Panc1 (cell line): Measurements from ENCODE around the gene VWF. TPM values are rescaled to one million over a fixed set of nuclear protein-coding genes. Genes with fewer than 3 reads are reported as not detected.

Source experiments
- ATAC-seq: fragments of 200-7000 bp; cut with Tn5 transposase; 2 replicates; pipeline ENCODE4 v1.9.1; 2020; ENCODE audit warnings: mild to moderate bottlenecking, moderate library complexity
- BruUV-seq: library from RNA; stranded (reverse); fragments of 400-500 nt; replicated peaks from 2 replicates; lab custom pipeline; 2021; lab: Mats Ljungman, UMichigan
- CTCF ChIA-PET: fragments of 300-600 bp; sonication (Branson Sonifier 250); formaldehyde crosslinking; loops from one replicate; lab custom pipeline; 2022; ENCODE audit warnings: antibody characterized with exemption; lab: Charles Lee
- POLR2A ChIA-PET: fragments of 300-600 bp; sonication (Branson Sonifier 250); formaldehyde crosslinking; loops from one replicate; lab custom pipeline; 2022; ENCODE audit warnings: antibody characterized with exemption; lab: Charles Lee
- DNase-seq: peaks from one replicate; pipeline ENCODE4 v3.0.0-alpha.2; 2010; ENCODE audit warnings: low read depth, low spot score
- H3K27ac ChIP-seq: 2 replicates; pipeline ENCODE4 v1.5.1; 2011; ENCODE audit warnings: mild to moderate bottlenecking, low read length, inconsistent platforms
- H3K27me3 ChIP-seq: fragments of 200-500 bp; sonication (Bioruptor generic); 2 replicates; pipeline ENCODE4 v1.6.0; 2014; ENCODE audit warnings: low read length, inconsistent platforms; ENCODE audit not compliant: control insufficient read depth, insufficient read depth
- H3K36me3 ChIP-seq: fragments of 200-500 bp; sonication (Bioruptor generic); 2 replicates; pipeline ENCODE4 v1.5.1; 2014; ENCODE audit warnings: inconsistent platforms, mild to moderate bottlenecking, low read length, moderate library complexity; ENCODE audit not compliant: control insufficient read depth, insufficient read depth
- H3K4me1 ChIP-seq: 2 replicates; pipeline ENCODE4 v1.5.1; 2011; ENCODE audit warnings: inconsistent platforms, mild to moderate bottlenecking, low read length, moderate library complexity; ENCODE audit not compliant: control insufficient read depth, insufficient read depth
- H3K4me3 ChIP-seq, 2 experiments: 2 replicates each; pipeline ENCODE4 v1.5.1; 2011 to 2012; ENCODE audit warnings: low read depth in 2 of 2, low read length in 2 of 2, mild to moderate bottlenecking in 2 of 2, inconsistent platforms in 1 of 2, moderate library complexity in 1 of 2
- H3K9me3 ChIP-seq: fragments of 200-500 bp; sonication (Bioruptor generic); 2 replicates; pipeline ENCODE4 v1.5.1; 2014; ENCODE audit warnings: low read depth, mild to moderate bottlenecking, inconsistent platforms, low read length, moderate library complexity; ENCODE audit not compliant: control insufficient read depth, insufficient read depth
- POLR2AphosphoS5 ChIP-seq: IDR thresholded peaks from 2 replicates; pipeline ENCODE4 v1.6.1; 2012; ENCODE audit warnings: mild to moderate bottlenecking, low read depth, low read length, moderate library complexity
- SIN3A ChIP-seq: IDR thresholded peaks from 2 replicates; pipeline ENCODE4 v1.6.1; 2012; ENCODE audit warnings: low read depth, mild to moderate bottlenecking, low read length, moderate library complexity, borderline replicate concordance; ENCODE audit not compliant: insufficient read depth
- TCF7L2 ChIP-seq: IDR thresholded peaks from 2 replicates; pipeline ENCODE4 v1.6.1; 2011; ENCODE audit warnings: mild to moderate bottlenecking, low read depth, low read length, inconsistent platforms
- in situ Hi-C: cut with HindIII; loops from 2 replicates; pipeline ENCODE4 v1.10.0; 2016; ENCODE audit warnings: low sequenced_read_pairs, low pct_unique_long_range_greater_than_20kb
- intact Hi-C: fragments of 100-400 bp; cut with micrococcal nuclease; formaldehyde crosslinking; loops from one replicate; pipeline ENCODE4 v1.10.0; 2022; ENCODE audit not compliant: unreplicated experiment
- total RNA-seq: library from RNA; stranded (reverse); gene quantifications from one replicate; pipeline ENCODE4 v1.2.1, GENCODE V29; 2021; ENCODE audit not compliant: unreplicated experiment
- TF ChIP-seq, protein P1 (sequence below), 2 experiments: IDR thresholded peaks; 2 replicates each; pipeline ENCODE4 v1.6.1; 2011 to 2012; ENCODE audit warnings: low read depth in 2 of 2, control low read depth in 1 of 2, low read length in 1 of 2, mild to moderate bottlenecking in 1 of 2, moderate library complexity in 1 of 2; ENCODE audit not compliant: insufficient read depth in 1 of 2
- TF ChIP-seq, protein P2 (sequence below): fragments of 450-650 bp; IDR thresholded peaks from 2 replicates; pipeline ENCODE4 v1.5.1; 2017; ENCODE audit warnings: mild to moderate bottlenecking

Gene VWF
- total RNA-seq, 1 experiment from 2014 or later, result 0.31 TPM

DNA sequence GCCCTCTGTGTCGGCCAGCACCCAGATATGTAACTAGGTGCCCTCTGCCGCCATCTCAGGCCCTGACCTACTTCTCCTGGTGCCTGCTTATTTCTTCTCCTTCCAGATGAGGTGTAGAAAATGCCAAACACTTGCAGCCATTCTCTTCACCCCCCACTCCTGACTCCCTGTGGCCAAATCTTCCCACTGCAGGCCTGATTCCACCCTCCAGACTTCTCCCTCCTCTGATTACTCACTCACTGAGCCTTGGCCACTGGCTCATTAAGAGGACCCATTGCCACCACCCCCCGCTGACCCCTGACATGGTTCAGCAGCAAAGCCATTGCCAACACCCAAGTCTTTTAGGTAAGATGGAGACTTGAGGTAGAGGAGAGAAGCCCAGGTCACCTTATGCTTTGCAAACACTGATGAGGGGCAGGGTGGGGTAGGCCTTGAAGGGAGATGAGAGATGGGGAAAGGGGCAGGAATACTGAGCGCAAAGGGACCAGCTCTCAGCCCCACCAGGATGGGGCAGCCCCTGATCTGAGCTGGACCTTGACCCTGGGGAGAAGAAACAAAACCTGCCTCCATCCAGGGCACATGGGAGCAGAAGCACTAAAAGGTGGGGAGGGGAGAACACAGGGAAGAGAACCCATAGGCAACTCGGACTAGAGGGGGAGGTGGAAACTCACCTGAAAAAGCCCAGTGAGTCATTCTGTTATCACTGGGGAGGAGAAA, 154.3 kb downstream of the VWF start:
- no peak overlapping the region for H3K4me3 ChIP-seq
- TF ChIP-seq SIN3A (no peak), POLR2AphosphoS5 (no peak), TCF7L2 (no peak)
- TF ChIP-seq, protein P1, sequence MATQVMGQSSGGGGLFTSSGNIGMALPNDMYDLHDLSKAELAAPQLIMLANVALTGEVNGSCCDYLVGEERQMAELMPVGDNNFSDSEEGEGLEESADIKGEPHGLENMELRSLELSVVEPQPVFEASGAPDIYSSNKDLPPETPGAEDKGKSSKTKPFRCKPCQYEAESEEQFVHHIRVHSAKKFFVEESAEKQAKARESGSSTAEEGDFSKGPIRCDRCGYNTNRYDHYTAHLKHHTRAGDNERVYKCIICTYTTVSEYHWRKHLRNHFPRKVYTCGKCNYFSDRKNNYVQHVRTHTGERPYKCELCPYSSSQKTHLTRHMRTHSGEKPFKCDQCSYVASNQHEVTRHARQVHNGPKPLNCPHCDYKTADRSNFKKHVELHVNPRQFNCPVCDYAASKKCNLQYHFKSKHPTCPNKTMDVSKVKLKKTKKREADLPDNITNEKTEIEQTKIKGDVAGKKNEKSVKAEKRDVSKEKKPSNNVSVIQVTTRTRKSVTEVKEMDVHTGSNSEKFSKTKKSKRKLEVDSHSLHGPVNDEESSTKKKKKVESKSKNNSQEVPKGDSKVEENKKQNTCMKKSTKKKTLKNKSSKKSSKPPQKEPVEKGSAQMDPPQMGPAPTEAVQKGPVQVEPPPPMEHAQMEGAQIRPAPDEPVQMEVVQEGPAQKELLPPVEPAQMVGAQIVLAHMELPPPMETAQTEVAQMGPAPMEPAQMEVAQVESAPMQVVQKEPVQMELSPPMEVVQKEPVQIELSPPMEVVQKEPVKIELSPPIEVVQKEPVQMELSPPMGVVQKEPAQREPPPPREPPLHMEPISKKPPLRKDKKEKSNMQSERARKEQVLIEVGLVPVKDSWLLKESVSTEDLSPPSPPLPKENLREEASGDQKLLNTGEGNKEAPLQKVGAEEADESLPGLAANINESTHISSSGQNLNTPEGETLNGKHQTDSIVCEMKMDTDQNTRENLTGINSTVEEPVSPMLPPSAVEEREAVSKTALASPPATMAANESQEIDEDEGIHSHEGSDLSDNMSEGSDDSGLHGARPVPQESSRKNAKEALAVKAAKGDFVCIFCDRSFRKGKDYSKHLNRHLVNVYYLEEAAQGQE (IDR thresholded peaks at IDR 0.05; ENCODE audit: insufficient read depth in 1 of 2, low read depth in 2 of 2, low read length in 1 of 2), result no peak
- TF ChIP-seq, protein P2, sequence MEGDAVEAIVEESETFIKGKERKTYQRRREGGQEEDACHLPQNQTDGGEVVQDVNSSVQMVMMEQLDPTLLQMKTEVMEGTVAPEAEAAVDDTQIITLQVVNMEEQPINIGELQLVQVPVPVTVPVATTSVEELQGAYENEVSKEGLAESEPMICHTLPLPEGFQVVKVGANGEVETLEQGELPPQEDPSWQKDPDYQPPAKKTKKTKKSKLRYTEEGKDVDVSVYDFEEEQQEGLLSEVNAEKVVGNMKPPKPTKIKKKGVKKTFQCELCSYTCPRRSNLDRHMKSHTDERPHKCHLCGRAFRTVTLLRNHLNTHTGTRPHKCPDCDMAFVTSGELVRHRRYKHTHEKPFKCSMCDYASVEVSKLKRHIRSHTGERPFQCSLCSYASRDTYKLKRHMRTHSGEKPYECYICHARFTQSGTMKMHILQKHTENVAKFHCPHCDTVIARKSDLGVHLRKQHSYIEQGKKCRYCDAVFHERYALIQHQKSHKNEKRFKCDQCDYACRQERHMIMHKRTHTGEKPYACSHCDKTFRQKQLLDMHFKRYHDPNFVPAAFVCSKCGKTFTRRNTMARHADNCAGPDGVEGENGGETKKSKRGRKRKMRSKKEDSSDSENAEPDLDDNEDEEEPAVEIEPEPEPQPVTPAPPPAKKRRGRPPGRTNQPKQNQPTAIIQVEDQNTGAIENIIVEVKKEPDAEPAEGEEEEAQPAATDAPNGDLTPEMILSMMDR, result no peak; the same call in 1 of the 2 replicates
- H3K9me3 ChIP-seq, result no peaks in the 10 kb centered on the region
- no peaks in the 10 kb centered on the region for H3K27me3 ChIP-seq
- ChIA-PET CTCF (no interaction called here), POLR2A (no interaction called here)
- in situ Hi-C loops (no loop called here), intact Hi-C loops (no loop called here)
- DNase-seq (no peak), ATAC-seq (no peak)
- no peak overlapping the region for H3K27ac ChIP-seq
- H3K36me3 ChIP-seq, result no peaks in the 10 kb centered on the region
- H3K4me1 ChIP-seq, result no peaks in the 10 kb centered on the region
- BruUV-seq, result no TSS peak

DNA sequence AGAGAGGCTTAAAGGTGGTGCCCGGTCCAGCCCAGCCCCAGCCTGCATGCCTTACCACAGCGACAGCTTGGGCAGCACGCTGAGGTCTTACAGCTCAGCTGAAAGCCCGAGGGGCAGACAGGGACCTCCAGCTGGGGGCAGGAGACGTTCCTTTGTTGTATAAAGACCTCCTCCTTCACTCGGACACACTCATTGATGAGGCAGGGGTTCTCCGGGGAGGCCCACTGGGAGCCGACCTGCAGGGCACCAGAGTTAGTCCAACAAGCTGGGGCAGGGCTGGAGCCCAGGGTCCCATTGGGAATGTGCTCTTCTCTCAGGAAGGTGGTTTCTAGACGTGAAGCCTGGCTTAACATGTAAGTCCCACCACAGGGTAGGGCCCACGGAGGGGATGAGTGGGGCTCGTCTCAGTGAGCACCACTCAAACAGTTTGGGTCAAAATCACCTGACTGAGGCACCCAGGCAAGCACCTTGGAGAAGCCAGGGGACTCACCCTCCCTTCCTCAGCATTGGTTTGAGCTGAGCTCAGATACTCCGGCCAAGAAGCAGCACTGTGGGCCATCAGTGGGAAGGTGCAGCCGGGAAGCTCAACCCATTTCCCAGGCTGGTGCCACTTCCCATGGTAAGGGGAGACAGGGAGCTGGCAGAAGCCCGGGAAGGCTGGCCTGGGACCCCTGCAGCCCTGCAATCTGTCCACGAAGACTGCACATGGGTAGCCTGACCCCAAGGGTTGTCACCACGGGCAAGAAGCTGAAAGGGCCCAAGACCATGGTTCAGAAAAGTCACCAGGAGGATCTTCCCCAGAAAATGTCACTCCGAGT, 155.1 kb downstream of the VWF start:
- H3K27me3 ChIP-seq, result no peaks in the 10 kb centered on the region

More for the DNA sequence above, 155.1 kb downstream of the VWF start:
- TF ChIP-seq SIN3A (no peak), POLR2AphosphoS5 (no peak), TCF7L2 (no peak)
- TF ChIP-seq, protein P2, result no peak
- TF ChIP-seq, protein P1 (IDR thresholded peaks at IDR 0.05; ENCODE audit: insufficient read depth in 1 of 2, low read depth in 2 of 2, low read length in 1 of 2), result no peak
- H3K36me3 ChIP-seq, result no peaks in the 10 kb centered on the region
- intact Hi-C loops (no loop called here), in situ Hi-C loops (no loop called here)
- H3K4me1 ChIP-seq, result no peaks in the 10 kb centered on the region
- H3K9me3 ChIP-seq, result no peaks in the 10 kb centered on the region
- no peak overlapping the region for H3K4me3 ChIP-seq
- H3K27ac ChIP-seq, result no peak overlapping the region
- POLR2A ChIA-PET, result no interaction called here
- no peak for DNase-seq
- CTCF ChIA-PET, result no interaction called here
- no TSS peak for BruUV-seq
- no peak for ATAC-seq
